ENCODE measurements around the gene ADAT2.

GRCh38 chr6:143441010-143441409, 9.5 kb downstream of the ADAT2 start:
- TF ChIP-seq, protein P1, sequence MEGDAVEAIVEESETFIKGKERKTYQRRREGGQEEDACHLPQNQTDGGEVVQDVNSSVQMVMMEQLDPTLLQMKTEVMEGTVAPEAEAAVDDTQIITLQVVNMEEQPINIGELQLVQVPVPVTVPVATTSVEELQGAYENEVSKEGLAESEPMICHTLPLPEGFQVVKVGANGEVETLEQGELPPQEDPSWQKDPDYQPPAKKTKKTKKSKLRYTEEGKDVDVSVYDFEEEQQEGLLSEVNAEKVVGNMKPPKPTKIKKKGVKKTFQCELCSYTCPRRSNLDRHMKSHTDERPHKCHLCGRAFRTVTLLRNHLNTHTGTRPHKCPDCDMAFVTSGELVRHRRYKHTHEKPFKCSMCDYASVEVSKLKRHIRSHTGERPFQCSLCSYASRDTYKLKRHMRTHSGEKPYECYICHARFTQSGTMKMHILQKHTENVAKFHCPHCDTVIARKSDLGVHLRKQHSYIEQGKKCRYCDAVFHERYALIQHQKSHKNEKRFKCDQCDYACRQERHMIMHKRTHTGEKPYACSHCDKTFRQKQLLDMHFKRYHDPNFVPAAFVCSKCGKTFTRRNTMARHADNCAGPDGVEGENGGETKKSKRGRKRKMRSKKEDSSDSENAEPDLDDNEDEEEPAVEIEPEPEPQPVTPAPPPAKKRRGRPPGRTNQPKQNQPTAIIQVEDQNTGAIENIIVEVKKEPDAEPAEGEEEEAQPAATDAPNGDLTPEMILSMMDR (IDR thresholded peaks at IDR 0.05) = no peak
- TF ChIP-seq POLR2A (IDR thresholded peaks at IDR 0.05) = no peak
